SKM-1 (cell line): Measurements from ENCODE around the gene CASP8AP2.
"Not testable (repeated sequence)": the region's sequence is repeated elsewhere in the genome, so short reads cannot be mapped to it uniquely, and the experiment has no call there.

Experiments
- DNase-seq: peaks from one replicate; lab custom pipeline; 2025; ENCODE audit not compliant: unreplicated experiment; lab: John Stamatoyannopoulos, UW

Gene CASP8AP2

DNA sequence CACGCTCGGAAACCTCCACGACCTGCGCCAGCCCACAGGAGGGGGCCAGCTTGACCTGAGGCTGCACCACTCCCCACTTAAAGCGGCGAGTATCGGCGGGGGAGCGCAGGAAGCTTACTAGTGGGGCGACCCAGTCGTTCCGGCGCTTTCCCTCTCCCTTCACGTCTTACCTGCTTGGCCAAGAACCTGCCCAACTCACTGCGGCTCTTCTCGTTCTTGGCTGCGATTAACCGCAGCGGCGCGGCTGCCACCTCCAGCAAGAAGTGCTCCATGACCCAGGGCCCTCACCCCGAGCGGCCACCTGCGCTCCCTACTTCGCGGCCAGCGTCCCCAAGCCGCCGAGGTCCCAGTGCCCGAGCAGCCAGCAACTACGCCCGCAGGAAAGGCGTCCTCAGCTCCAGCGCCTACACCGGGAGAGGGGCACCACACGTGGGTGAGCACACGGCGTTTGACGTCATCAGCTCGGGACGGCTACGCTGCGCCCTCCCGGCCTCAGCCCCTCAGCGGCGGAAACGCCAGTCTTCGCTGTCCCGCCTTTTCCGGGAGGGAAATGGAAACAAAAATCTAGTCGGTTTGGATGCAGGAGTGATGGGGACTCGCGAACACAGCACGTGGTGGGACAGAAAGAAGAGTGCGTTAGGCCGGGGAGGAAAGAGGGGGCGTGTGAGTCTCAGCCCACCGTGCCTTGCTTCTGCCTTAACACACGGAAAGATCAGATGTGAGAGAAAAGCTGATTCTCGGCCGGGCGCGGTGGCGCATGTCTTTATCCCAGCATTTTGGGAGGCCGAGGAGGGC is 10.1 kb upstream of the CASP8AP2 start, which contains the start of gene MDN1:
Gene MDN1 (minus strand): TSS at position 459 of the 795 bp plus-strand sequence. CDS start 187 bp downstream, at position 272.
- DNase-seq = peak; percentile 80

DNA sequence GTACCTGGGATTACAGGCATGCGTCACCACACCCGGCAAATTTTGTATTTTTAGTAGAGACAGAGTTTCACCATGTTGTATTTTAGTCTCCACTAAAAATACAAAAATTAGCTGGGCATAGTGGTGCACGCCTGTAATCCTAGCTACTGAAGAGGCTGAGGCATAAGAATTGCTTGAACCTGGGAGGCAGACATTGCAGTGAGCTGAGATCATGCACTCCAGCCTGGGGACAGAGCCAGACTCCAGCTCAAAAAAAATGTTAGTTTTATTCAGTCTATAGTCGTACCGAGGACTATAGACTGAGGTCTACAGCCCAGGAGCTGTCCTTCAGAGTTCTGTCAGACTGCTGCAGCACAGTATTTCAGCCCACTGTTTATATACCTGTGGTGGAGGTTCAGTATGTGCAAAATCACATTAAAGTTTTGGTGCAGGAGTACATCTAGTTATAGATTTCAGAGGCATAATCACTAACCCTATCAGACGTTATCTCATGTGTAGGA is 3.6 kb upstream of the CASP8AP2 start:
- no peak for DNase-seq

DNA sequence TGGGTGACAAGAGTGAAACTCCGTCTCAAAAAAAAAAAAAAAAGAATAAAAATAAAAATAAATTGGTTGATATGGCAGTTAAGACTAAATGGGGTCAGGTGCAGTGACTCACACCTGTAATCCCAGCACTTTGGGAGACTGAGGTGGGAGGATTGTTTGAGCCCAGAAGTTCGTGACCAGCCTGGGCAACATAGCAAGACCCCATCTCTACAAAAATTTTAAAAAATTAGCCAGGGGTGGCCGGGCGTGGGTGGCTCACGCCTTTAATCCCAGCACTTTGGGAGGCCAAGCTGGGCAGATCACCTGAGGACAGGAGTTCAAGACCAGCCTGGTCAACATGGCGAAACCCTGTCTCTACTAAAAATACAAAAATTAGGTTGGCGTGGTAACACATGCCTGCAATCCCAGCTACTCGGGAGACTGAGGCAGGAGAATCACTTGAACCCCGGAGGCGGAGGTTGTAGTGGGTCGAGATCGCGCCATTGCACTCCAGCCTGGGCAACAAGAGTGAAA is 1.1 kb upstream of the CASP8AP2 start:
- DNase-seq = not testable (repeated sequence)

DNA sequence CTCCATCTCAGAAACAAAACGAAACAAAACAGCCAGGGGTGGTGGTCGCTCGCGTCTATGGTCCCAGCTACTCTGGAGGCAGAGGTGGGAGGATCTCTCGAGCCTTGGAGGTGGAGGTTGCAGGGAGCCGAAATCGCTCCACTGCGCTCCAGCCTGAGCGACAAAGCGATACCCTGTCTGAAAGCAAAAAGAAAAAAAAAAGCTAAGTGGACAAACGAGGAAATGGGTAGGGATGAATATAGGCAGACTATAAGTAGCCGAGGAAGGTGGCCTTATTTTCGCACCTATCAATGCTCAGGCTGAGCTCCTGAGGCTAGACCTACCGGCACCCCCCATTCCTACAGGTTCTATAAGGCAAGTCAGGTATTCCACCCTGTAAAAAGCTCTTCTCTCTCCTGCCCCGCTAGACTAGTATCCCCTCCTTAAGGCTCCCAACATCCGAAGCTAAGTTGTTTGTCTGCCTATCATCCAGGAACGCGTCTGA is 650 bp upstream of the CASP8AP2 start:
- DNase-seq = no peak

DNA sequence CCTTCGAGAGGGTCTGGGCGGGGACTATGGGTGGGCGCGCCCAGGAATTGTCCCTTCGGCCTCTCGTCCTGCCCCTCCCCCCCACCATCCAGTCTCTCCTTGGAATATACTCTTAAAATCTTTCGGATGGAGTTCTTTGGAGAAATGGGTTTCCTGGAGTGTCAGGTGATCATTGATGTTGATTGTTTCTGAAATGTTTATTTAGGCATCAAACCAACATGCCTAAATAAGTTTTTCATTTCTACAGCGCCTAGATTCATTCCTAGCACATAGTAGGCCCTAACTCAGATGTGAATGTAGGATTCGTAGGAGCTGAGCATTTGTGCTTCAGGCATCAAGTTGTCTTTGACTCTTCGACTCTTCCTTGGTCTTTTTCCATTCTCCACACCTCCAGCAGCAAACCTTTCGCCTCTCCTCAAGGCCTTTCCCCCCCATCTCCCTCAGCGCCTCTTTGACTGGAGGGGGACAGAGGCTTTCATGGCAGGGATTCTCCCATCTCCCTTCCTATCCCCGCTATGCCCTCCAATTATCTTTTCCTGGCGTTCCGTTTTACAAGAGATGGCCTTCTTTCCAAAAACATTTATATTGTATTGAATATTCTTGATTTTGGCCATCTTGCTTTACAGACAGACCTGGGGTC is 610 bp downstream of the CASP8AP2 start:
- no peak for DNase-seq

DNA sequence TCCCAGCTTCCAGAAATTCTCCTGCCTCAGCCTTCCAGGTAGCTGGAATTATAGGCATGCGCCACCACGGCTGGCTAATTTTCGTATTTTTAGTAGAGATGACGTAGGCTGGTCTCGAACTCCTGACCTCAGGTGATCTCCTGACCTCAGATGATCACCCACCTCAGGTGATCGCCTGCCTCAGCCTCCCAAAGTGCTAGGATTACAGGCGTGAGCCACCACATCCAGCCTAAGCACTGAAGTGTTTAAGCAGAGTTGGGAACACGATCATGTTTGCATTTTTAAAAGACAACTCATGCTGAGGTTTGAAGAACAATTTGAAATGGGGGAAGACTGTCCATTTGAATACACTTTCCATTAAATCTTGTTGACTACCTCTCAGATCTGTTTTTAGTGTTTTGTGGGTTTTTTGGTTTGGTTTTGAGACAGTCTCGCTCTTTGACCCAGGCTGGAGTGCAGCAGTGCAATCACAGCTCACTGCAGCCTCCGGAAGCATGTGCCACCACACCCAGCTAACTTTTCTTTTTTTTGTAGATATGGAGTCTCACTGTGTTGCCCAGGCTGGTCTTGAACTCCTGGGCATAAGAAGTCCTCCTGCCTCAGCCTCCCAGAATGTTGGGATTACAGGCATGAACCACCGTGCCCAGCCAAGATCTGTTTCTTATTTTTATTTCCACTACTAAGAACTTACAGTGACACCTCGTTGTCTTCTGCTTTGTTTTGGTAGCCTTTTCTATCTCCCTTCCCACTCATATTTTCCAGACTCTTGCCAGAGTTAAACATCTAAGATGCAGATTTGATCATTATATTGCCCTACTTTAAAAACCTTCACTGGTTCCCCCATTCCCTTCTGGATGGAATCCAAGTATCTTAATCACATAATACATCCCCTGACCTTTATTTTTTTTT is 5.5 kb downstream of the CASP8AP2 start:
- DNase-seq = no peak

DNA sequence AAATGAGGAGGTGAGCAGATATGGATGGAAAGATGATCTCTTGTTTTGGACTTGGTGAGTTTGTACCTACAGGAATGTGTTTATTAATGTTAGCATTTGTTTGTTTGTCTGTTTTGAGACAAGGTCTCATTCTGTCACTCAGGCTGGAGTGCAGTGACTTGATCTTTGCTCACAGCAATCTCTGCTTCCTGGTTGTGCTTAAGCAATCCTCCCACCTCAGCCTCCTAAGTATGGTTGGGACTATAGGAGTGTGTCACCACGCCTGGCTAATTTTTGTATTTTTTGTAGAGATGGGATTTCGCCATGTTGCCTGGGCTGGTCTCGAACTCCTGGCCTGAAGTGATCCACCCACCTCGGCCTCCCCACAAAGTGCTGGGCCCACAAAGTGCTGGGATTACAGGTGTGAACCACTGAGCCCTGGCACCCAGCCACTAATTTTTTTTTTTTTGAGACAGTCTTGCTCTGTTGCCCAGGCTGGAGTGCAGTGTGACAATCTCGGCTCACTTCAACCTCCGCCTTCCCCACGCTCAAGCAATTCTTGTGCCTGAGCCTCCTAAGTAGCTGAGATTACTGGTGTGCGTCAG is 7.1 kb downstream of the CASP8AP2 start:
- no peak for DNase-seq

DNA sequence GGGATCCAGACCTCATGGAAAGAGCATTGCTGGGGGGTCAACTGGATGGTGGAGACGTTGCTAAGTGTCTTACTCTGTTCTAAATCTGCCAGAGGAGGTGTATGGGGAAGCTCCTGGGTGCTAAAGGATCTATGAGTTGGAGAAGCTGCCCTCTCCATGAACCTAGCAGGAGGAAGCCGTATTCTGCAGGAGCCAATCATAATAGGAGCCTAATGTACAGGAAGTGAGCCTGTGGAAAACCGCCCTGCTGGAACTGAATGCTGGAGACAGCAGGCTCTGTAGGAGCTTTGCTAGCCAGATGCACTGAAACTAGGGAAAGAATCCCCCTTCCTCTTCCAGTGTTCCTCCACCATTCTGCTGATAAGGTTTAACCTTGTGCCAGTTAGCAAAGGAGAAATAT is 10.9 kb downstream of the CASP8AP2 start:
- peak; percentile 37 for DNase-seq

DNA sequence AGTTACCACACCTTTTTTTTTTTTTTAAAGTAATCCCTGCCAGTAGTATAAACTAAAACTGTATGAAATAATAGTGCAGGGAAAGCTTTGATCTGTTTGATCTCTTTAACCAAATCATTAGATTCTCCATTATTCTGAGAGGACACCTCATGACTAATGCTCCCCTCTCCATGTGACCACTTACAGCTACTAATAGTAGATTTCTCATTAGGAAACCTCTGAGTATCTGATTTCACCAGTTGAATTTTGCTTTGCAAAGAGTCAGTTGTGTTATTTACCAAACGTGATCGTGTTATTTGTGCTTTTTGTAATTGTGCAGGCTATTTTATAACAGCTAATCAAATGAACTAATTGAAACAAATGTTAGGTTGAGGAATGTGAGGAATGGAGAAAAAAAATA is 12.5 kb downstream of the CASP8AP2 start:
- DNase-seq = no peak

DNA sequence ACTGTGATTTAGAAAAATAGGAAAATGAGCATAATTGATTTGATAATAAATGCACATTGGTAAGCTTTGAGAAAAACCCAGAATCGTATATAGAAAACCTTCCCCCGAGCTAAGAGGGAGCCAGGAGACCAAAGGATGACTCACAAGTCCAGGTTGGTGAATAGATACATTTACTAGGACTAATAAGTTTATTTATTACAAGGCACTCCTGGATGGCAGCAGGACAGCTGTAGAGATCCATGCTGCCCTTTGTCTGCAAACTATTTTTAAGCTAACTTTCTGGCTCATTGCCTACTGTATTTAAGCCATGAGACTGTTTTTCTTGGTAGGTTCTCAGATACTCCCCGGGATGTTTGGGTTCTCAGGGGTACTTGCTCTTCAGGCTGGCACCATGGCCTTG is 13.4 kb downstream of the CASP8AP2 start:
- no peak for DNase-seq

DNA sequence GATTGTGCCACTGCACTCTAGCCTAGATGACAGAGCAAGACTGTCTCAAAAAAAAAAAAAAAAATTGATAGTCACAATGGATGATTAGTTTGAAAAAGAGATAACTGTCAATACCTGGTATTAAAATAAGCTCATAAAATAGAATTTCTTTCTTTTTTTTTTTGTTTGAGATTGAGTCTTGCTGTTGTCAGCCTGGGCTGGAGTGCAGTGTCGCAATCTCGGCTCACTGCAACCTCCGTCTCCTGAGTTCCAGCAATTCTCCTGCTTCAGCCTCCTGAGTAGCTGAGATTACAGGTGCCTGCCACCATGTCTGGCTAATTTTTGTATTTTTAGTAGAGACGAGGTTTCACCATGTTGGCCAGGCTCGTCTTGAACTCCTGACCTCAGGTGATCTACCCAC is 17.8 kb downstream of the CASP8AP2 start:
- not testable (repeated sequence) for DNase-seq

DNA sequence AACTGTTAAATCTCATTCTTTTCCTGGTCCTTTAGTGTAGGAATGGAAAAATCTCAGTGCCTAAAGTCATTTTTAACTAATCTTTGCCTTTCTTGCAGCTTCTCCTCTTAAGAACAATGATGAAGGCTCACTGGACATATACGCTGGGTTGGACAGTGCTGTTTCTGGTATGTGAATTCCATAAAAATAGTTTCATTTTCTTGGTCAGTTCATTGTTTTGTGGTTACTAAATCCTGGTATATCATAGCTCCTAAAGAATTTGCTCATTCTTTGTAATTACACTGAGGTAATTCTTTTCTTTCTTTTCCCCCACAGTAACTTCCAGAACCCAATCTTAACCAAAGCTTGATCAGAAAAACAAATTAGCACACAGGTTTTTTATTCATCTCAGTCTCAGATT is 23.4 kb downstream of the CASP8AP2 start:
- no peak for DNase-seq

DNA sequence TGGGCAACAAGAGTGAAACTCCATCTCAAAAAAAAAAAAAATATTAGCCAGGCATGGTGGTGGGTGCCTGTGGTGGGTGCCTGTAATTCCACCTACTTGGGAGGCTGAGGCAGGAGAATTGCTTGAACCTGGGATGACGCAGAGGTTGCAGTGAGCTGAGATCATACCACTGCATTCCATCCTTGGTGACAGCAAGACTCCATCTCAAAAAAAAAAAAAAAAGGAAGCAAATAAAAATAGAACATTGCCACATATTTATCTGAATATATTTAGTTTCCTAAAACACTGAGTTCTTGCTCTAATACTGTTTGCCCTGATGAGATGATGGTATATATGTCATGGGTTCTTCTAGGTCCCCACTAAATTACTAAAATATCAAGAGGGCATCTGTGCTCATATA is 28.4 kb downstream of the CASP8AP2 start:
- no peak for DNase-seq

DNA sequence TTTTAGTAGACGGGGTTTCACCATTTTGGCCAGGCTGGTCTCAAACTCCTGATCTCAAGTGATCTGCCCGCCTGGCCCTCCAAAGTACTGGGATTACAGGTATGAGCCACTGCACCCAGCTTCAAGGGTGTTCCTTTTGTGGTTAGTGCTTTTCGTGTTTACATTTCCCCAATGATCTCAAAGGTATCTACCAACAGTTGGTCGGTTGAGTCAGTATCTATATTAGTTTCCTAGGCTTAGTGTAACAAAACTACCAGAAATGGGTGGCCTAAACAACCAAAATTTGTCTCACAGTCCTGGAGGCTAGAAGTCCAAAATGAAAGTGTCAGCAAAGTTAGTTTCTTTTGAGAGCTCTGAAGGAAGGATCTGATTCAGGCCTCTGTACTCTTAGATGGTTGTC is 30.1 kb downstream of the CASP8AP2 start:
- DNase-seq = no peak

DNA sequence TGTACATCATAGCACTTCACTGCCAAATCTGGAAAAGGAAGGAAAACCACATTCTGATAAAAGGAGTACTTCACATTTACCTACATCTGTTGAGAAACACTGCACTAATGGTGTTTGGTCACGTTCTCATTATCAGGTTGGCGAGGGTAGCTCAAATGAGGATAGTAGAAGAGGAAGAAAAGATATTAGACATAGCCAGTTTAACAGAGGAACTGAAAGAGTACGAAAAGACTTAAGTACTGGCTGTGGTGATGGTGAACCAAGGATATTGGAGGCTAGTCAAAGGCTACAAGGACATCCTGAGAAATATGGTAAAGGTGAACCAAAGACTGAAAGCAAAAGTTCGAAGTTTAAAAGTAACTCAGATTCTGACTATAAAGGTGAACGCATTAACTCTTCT is 32.6 kb downstream of the CASP8AP2 start:
- DNase-seq = no peak

DNA sequence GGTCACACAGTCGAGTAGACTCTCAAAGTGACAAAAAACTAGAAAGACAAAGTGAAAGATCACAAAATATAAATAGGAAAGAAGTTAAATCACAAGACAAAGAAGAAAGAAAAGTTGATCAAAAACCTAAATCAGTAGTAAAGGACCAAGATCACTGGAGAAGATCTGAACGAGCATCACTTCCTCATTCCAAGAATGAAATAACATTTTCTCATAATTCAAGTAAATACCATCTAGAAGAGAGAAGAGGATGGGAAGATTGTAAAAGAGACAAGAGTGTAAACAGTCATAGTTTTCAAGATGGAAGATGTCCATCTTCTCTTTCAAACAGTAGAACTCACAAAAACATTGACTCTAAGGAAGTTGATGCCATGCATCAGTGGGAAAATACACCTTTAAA is 33.0 kb downstream of the CASP8AP2 start:
- no peak for DNase-seq

DNA sequence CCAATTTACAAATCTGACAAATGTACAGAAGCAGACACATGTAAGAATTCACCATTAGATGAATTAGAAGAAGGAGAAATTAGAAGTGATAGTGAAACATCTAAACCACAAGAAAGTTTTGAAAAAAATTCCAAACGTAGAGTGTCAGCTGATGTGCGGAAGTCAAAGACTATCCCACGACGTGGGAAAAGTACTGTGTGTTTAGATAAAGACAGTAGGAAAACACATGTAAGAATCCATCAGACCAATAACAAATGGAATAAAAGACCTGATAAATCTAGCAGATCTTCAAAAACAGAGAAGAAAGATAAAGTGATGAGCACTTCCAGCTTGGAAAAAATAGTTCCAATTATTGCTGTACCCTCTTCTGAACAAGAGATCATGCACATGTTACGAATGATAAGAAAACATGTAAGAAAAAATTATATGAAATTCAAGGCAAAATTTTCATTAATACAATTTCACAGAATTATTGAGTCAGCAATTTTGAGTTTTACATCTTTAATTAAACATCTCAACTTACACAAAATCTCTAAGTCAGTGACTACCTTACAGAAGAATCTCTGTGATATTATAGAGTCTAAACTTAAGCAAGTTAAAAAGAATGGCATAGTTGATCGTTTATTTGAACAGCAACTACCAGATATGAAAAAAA is 36.5 kb downstream of the CASP8AP2 start:
- no peak for DNase-seq

DNA sequence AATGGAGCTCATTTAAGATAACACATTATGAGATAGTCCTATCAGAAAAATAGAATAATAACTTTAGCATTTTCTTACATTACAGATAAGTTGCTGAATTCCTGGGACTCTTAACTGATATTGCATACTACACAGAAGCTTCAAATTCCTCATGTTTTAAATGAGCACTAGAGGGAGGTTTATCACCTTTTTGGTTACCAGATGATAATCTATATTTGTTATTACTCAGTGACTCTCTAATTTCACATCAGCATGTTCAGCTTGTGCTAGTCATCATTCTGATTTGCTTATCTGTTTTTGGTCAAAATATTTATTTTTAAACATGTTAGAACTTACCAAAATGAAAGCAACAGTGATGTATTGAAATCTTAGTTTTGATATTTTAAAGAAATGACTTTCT is 44.0 kb downstream of the CASP8AP2 start:
- no peak for DNase-seq

DNA sequence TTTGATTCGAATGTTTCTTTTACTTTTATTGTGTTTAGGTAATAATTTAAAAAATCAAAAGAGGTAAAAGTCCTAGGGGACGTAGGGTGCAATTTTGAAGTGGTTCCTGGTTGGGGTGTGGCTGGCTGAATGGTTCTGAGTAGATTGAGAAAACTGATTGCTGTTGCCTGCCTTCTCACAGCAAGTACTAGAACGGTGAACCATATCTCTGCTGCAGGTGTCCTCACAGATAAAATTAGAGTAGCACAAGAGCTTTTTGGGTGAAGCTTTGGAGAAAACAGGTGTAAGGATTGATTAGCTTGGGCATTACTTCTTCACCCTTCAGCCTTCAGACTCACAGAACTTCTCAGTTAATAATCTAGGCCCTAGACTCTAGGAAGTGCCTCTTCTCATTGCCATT is 44.8 kb downstream of the CASP8AP2 start:
- DNase-seq = no peak
